OCI-LY3 (cell line): ENCODE data around the gene DCC.

Experiments used
- H2AFZ ChIP-seq: fragments of 200-600, 300-600 bp; shearing (Covaris generic); 2 replicates; pipeline ENCODE4 v1.6.0; 2014; ENCODE audit warnings: antibody characterized with exemption, low read depth, low read length
- H3K27ac ChIP-seq: fragments of 200-600, 300-600 bp; sonication (generic); 2 replicates; pipeline ENCODE4 v1.5.1; 2014; ENCODE audit warnings: mild to moderate bottlenecking, low read length, moderate library complexity, mixed read lengths
- H3K27me3 ChIP-seq: fragments of 200-600, 300-600 bp; sonication (generic); 2 replicates; pipeline ENCODE4 v1.6.1; 2014; ENCODE audit warnings: low read depth, low read length, mixed read lengths
- H3K36me3 ChIP-seq: fragments of 200-600, 300-600 bp; sonication (generic); replicated peaks from 2 replicates; pipeline ENCODE3; 2014; ENCODE audit warnings: low read depth, low read length, mixed read lengths
- H3K4me1 ChIP-seq: fragments of 300-600, 200-600 bp; sonication (generic); 2 replicates; pipeline ENCODE4 v1.6.1; 2014; ENCODE audit warnings: low read length, mixed read lengths
- H3K4me2 ChIP-seq: fragments of 200-600, 300-600 bp; sonication (generic); 2 replicates; pipeline ENCODE4 v1.6.1; 2014; ENCODE audit warnings: low read length, mixed read lengths
- H3K4me3 ChIP-seq: fragments of 300-600, 200-600 bp; sonication (generic); 2 replicates; pipeline ENCODE4 v1.5.1; 2014; ENCODE audit warnings: antibody characterized with exemption, mild to moderate bottlenecking, low read length, moderate library complexity
- H3K79me2 ChIP-seq: fragments of 300-600, 200-600 bp; shearing (Covaris generic); 2 replicates; pipeline ENCODE4 v1.6.1; 2014; ENCODE audit warnings: mild to moderate bottlenecking, low read length, mixed read lengths
- H3K9ac ChIP-seq: fragments of 300-600, 200-600 bp; shearing (Covaris generic); 2 replicates; pipeline ENCODE4 v1.6.0; 2014; ENCODE audit warnings: mild to moderate bottlenecking, low read length, moderate library complexity
- H3K9me3 ChIP-seq: fragments of 200-600, 300-600 bp; shearing (Covaris generic); 2 replicates; pipeline ENCODE4 v1.6.1; 2014; ENCODE audit warnings: low read length, mixed read lengths; ENCODE audit not compliant: insufficient read depth
- H4K20me1 ChIP-seq: fragments of 200-600, 300-600 bp; sonication (generic); 2 replicates; pipeline ENCODE4 v1.6.1; 2016; ENCODE audit warnings: low read length, mixed read lengths; ENCODE audit not compliant: insufficient read depth
- EZH2phosphoT487 ChIP-seq: fragments of 200-600 bp; shearing (Covaris generic); IDR thresholded peaks from 2 replicates; pipeline ENCODE4 v1.6.1; 2018; ENCODE audit warnings: antibody characterized with exemption, mixed run types, low read depth
- TF ChIP-seq, protein P1 (sequence below): fragments of 200-600, 300-600 bp; sonication (generic); IDR thresholded peaks from 2 replicates; pipeline ENCODE4 v1.5.1; 2014; ENCODE audit warnings: antibody characterized with exemption, low read length, low read depth

DCC gene

GRCh38 chr18:52345428-52345827 is 5.4 kb downstream of the DCC start:
- H3K79me2 ChIP-seq, result no peaks in the 10 kb centered on the region
- TF ChIP-seq, protein P1, sequence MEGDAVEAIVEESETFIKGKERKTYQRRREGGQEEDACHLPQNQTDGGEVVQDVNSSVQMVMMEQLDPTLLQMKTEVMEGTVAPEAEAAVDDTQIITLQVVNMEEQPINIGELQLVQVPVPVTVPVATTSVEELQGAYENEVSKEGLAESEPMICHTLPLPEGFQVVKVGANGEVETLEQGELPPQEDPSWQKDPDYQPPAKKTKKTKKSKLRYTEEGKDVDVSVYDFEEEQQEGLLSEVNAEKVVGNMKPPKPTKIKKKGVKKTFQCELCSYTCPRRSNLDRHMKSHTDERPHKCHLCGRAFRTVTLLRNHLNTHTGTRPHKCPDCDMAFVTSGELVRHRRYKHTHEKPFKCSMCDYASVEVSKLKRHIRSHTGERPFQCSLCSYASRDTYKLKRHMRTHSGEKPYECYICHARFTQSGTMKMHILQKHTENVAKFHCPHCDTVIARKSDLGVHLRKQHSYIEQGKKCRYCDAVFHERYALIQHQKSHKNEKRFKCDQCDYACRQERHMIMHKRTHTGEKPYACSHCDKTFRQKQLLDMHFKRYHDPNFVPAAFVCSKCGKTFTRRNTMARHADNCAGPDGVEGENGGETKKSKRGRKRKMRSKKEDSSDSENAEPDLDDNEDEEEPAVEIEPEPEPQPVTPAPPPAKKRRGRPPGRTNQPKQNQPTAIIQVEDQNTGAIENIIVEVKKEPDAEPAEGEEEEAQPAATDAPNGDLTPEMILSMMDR, result no peak
- no peak for TF ChIP-seq EZH2phosphoT487
- H3K9ac ChIP-seq, result no peak overlapping the region
- H2AFZ ChIP-seq, result no peak overlapping the region
- H3K27me3 ChIP-seq, result peaks cover 3% of the 10 kb centered on the region; the same call in 1 of the 2 replicates
- no peak overlapping the region for H3K27ac ChIP-seq
- H3K4me2 ChIP-seq, result no peak overlapping the region
- peaks cover 4% of the 10 kb centered on the region for H3K36me3 ChIP-seq
- H3K9me3 ChIP-seq, result no peaks in the 10 kb centered on the region
- H3K4me3 ChIP-seq, result no peak overlapping the region
- H3K4me1 ChIP-seq, result peaks cover 17% of the 10 kb centered on the region
- H4K20me1 ChIP-seq, result no peaks in the 10 kb centered on the region

DNA sequence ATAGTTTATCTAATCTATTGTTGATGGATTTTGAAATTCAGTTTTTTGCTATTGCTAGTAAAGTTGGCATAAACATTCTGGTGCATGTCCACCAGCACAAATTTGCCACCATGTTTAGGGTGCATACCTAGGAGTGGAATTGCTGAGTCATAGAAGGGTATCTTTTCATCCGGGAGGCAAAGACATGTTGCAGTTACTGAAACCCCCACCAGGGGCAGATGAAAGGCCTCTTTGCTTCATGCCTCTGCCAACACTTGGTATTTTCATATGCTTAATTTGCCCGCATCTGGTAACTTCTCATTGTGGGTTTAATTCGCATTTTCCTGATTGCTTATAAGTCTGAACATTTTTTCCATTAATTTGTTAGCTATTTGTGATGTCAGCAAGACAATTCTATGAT is 8.2 kb downstream of the DCC start:
- Histone ChIP-seq H3K4me3 (no peak overlapping the region), H3K36me3 (peaks cover 4% of the 10 kb centered on the region), H3K79me2 (no peaks in the 10 kb centered on the region), H3K4me2 (no peak overlapping the region), H3K27ac (no peak overlapping the region), H3K9me3 (no peaks in the 10 kb centered on the region), H3K27me3 (peaks cover 3% of the 10 kb centered on the region; the same call in 1 of the 2 replicates), H3K9ac (no peak overlapping the region), H3K4me1 (peaks cover 8% of the 10 kb centered on the region), H4K20me1 (no peaks in the 10 kb centered on the region), H2AFZ (no peak overlapping the region)
- TF ChIP-seq, protein P1, result peak; percentile 48
- TF ChIP-seq EZH2phosphoT487, result no peak

DNA sequence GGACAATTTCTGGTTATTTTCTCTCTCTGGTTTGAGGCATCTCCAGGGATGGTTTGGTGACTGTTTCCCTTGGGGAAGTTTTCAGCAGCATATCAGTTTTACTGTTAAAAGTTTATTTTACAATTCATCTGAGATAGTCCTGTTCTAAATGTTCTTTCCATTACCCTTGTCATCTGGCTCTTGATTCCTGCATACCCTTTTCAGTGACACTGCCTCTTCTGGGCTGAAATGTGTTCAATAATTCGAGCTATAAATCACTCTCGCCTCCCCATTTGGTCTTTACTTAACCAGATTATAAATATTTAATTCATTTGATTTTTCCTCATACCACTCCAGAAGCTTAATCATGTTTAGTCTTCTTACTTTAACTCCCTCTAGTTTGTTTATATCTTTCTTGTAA is 9.5 kb downstream of the DCC start:
- TF ChIP-seq, protein P1, result no peak
- no peak for TF ChIP-seq EZH2phosphoT487
- Histone ChIP-seq H4K20me1 (no peaks in the 10 kb centered on the region), H3K79me2 (no peaks in the 10 kb centered on the region), H3K36me3 (peaks cover 4% of the 10 kb centered on the region), H3K4me1 (peaks cover 5% of the 10 kb centered on the region), H3K27me3 (peaks cover 3% of the 10 kb centered on the region; the same call in 1 of the 2 replicates), H3K9me3 (no peaks in the 10 kb centered on the region), H3K9ac (no peak overlapping the region), H3K4me3 (no peak overlapping the region), H2AFZ (no peak overlapping the region), H3K4me2 (no peak overlapping the region), H3K27ac (no peak overlapping the region)

DNA sequence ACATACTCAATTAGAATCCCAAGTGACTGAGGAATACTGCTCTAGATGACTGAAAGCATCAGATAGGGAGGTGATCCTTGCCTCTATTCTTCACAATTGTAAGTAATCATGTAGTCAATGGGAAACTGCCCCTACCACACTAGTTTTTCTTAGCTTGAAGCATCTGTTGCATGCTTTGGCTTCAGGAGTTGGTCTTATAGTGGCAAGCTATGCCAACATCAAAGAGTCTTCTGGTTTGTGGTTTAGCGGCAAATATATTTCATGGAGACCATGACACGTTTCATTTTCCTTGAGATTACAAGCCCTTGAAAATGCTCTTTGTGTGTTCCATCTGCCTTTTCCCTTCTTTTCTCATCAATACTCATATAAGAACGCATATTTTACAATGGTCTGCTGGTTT is 12.9 kb downstream of the DCC start:
- no peak overlapping the region for H3K4me2 ChIP-seq
- H3K9ac ChIP-seq, result no peak overlapping the region
- no peak overlapping the region for H2AFZ ChIP-seq

More for the DNA sequence above, 12.9 kb downstream of the DCC start:
- no peak for TF ChIP-seq EZH2phosphoT487
- TF ChIP-seq, protein P1, result no peak
- Histone ChIP-seq H3K27me3 (no peaks in the 10 kb centered on the region), H3K4me3 (no peak overlapping the region), H3K9me3 (no peaks in the 10 kb centered on the region), H3K36me3 (peaks cover 4% of the 10 kb centered on the region), H4K20me1 (no peaks in the 10 kb centered on the region), H3K79me2 (no peaks in the 10 kb centered on the region), H3K27ac (no peak overlapping the region), H3K4me1 (no peaks in the 10 kb centered on the region)
